Liver (tissue), 9 donors: ENCODE data around the gene TMEM91. TPM values are rescaled to one million over a fixed set of nuclear protein-coding genes. Genes with fewer than 3 reads are reported as not detected.
A peak's percentile ranks its signal among the peaks of the same experiment; 100 is the strongest.

ENCODE experiments used
- DNase-seq: peaks from one replicate; pipeline ENCODE4 v3.0.0-alpha.2; 2017; ENCODE audit warnings: low spot score
- H3K27ac ChIP-seq, 2 donors: one replicate each; pipeline ENCODE4 v1.7.0; 2013; ENCODE audit warnings: inconsistent platforms in 2 of 2, low read length in 2 of 2, control low read depth in 1 of 2, low read depth in 1 of 2, mild to moderate bottlenecking in 1 of 2
- H3K27me3 ChIP-seq, 4 donors: one replicate each; pipeline versions ENCODE4 v1.6.1 to v1.7.0; 2013; ENCODE audit warnings: low read length in 3 of 4, inconsistent platforms in 1 of 4, mild to moderate bottlenecking in 1 of 4, moderate library complexity in 1 of 4; ENCODE audit not compliant: control insufficient read depth in 4 of 4, insufficient read depth in 4 of 4
- H3K36me3 ChIP-seq, 4 donors: one replicate each; pipeline versions ENCODE4 v1.6.1 to v1.7.0; 2013; ENCODE audit warnings: low read length in 3 of 4, mild to moderate bottlenecking in 3 of 4, low read depth in 1 of 4, moderate library complexity in 1 of 4; ENCODE audit not compliant: control insufficient read depth in 4 of 4, insufficient read depth in 3 of 4
- H3K4me1 ChIP-seq, 4 donors: one replicate each; pipeline versions ENCODE4 v1.6.1 to v1.7.0; 2013; ENCODE audit warnings: low read length in 3 of 4, mild to moderate bottlenecking in 3 of 4, moderate library complexity in 1 of 4; ENCODE audit not compliant: control insufficient read depth in 4 of 4, insufficient read depth in 4 of 4
- H3K4me3 ChIP-seq, 3 donors: one replicate each; pipeline versions ENCODE4 v1.6.1 to v1.7.0; 2013; ENCODE audit warnings: low read length in 3 of 3, control low read depth in 1 of 3, low read depth in 1 of 3, mild to moderate bottlenecking in 1 of 3
- H3K9ac ChIP-seq, 2 donors: one replicate each; pipeline ENCODE4 v1.7.0; 2013; ENCODE audit warnings: low read length in 2 of 2, mild to moderate bottlenecking in 2 of 2, moderate library complexity in 2 of 2, control low read depth in 1 of 2, low read depth in 1 of 2
- H3K9me3 ChIP-seq, 4 donors: one replicate each; pipeline versions ENCODE4 v1.6.1 to v1.7.0; 2013; ENCODE audit warnings: low read length in 3 of 4; ENCODE audit not compliant: control insufficient read depth in 4 of 4
- ATF3 ChIP-seq: IDR thresholded peaks from 2 replicates; pipeline ENCODE4 v1.6.1; 2016; ENCODE audit warnings: antibody characterized with exemption
- CTCF ChIP-seq: fragments of 150-350 bp; IDR thresholded peaks from 2 replicates; pipeline ENCODE4 v1.5.1; 2017; ENCODE audit warnings: improper control_type of control experiment, low read depth, low read length; ENCODE audit not compliant: missing input control
- EGR1 ChIP-seq, 2 donors: IDR thresholded peaks; 2 replicates each; pipeline ENCODE4 v1.6.1; 2016 to 2018; ENCODE audit warnings: antibody characterized with exemption in 2 of 2, low read depth in 2 of 2
- FOXA1 ChIP-seq: IDR thresholded peaks from 2 replicates; pipeline ENCODE4 v1.6.1; 2016; ENCODE audit warnings: antibody characterized with exemption
- FOXA2 ChIP-seq: IDR thresholded peaks from 2 replicates; pipeline ENCODE4 v1.6.1; 2016; ENCODE audit warnings: antibody characterized with exemption
- GABPA ChIP-seq, 2 donors: IDR thresholded peaks in 1 of 2; conservative IDR thresholded peaks in 1 of 2; 2 replicates each; pipeline ENCODE4 v1.6.1; 2016; ENCODE audit warnings: antibody characterized with exemption in 2 of 2, mild to moderate bottlenecking in 1 of 2, moderate library complexity in 1 of 2
- HNF4A ChIP-seq, 2 donors: conservative IDR thresholded peaks; 2 replicates each; pipeline ENCODE4 v1.6.1; 2016; ENCODE audit warnings: antibody characterized with exemption in 2 of 2, mild to moderate bottlenecking in 2 of 2
- HNF4G ChIP-seq: IDR thresholded peaks from 2 replicates; pipeline ENCODE4 v1.6.1; 2016; ENCODE audit warnings: antibody characterized with exemption
- JUND ChIP-seq, 2 donors: IDR thresholded peaks; 2 replicates each; pipeline ENCODE4 v1.6.1; 2016; ENCODE audit warnings: antibody characterized with exemption in 2 of 2
- MAX ChIP-seq: IDR thresholded peaks from 2 replicates; pipeline ENCODE4 v1.6.1; 2016; ENCODE audit warnings: antibody characterized with exemption
- NR2F2 ChIP-seq: IDR thresholded peaks from 2 replicates; pipeline ENCODE4 v1.6.1; 2016; ENCODE audit warnings: antibody characterized with exemption
- RAD21 ChIP-seq, 2 donors: IDR thresholded peaks; 2 replicates each; pipeline ENCODE4 v1.6.1; 2016; ENCODE audit warnings: antibody characterized with exemption in 2 of 2, mild to moderate bottlenecking in 2 of 2
- REST ChIP-seq: IDR thresholded peaks from 2 replicates; pipeline ENCODE4 v1.6.1; 2016; ENCODE audit warnings: antibody characterized with exemption, mild to moderate bottlenecking
- RXRA ChIP-seq, 2 donors: IDR thresholded peaks; 2 replicates each; pipeline ENCODE4 v1.6.1; 2017 to 2018; ENCODE audit warnings: antibody characterized with exemption in 2 of 2, mild to moderate bottlenecking in 1 of 2
- SP1 ChIP-seq: IDR thresholded peaks from 2 replicates; pipeline ENCODE4 v1.6.1; 2018; ENCODE audit warnings: antibody characterized with exemption, mild to moderate bottlenecking
- TAF1 ChIP-seq: conservative IDR thresholded peaks from 2 replicates; pipeline ENCODE4 v1.6.1; 2016; ENCODE audit warnings: antibody characterized with exemption, mild to moderate bottlenecking
- YY1 ChIP-seq: IDR thresholded peaks from 2 replicates; pipeline ENCODE4 v1.6.1; 2016; ENCODE audit warnings: antibody characterized with exemption, mild to moderate bottlenecking
- ZBTB33 ChIP-seq: IDR thresholded peaks from 2 replicates; pipeline ENCODE4 v1.6.1; 2016; ENCODE audit warnings: antibody characterized with exemption
- WGBS: extraction: QIAGEN DNeasy Blood & Tissue Kit; methylation state at CpG from one replicate; pipeline ENCODE4 v1.1.7; 2013; 5-methylcytosine and 5-hydroxymethylcytosine counted together
- polyA plus RNA-seq, 2 donors: library from polyadenylated mRNA; stranded (reverse) in 1 of 2; unstranded in 1 of 2; fragments of 200-250 nt in 1 of 2; fragments of >200 nt in 1 of 2; fragmentation: Nextera tagmentation in 1 of 2; extraction: Ambion mirVana in 1 of 2; gene quantifications; one replicate each; pipeline versions ENCODE4 v1.2.1 to v1.2.3, GENCODE V29; 2013 to 2015
- total RNA-seq, 2 donors: library from RNA; depleted of rRNA; stranded (reverse); fragments of >200 nt; gene quantifications; one replicate each; pipeline ENCODE4 v1.2.3, GENCODE V29; 2014
- donor health status: healthy.
- donor health status: healthy.
- donor health status: healthy.
- donor health status: healthy.
- donor health status: healthy.

The TMEM91 gene
- total and polyA plus RNA-seq, 4 donors: 1.6 to 4.0 (median 2.9) TPM

- DNase-seq: no peak
- Histone ChIP-seq H3K9me3 (no peaks in the 10 kb centered on the region), H3K36me3 (no peaks in the 10 kb centered on the region), H3K27ac (peak overlapping the region; percentile 95 to 99), H3K4me1 (peaks cover 0 to 14% (median 9%) of the 10 kb centered on the region in 4 donors), H3K9ac (peak overlapping the region in 1 of 2 donors; percentile 73), H3K27me3 (no peaks in the 10 kb centered on the region), H3K4me3 (peak overlapping the region; percentile 75 to 96 (median 78))
- TF ChIP-seq EGR1 (IDR thresholded peaks at IDR 0.05; ENCODE audit: low read depth in 2 of 2) (peak in 1 of 2 donors; percentile 3), JUND (IDR thresholded peaks at IDR 0.05) (no peak), HNF4G (no peak), SP1 (no peak), ATF3 (no peak), TAF1 (no peak), NR2F2 (peak; percentile 5), YY1 (peak; percentile 96), ZBTB33 (no peak), CTCF (no peak), MAX (no peak), REST (no peak), RXRA (IDR thresholded peaks at IDR 0.05) (no peak), HNF4A (conservative IDR thresholded peaks at IDR 0.05) (no peak), RAD21 (IDR thresholded peaks at IDR 0.05) (no peak), FOXA1 (no peak), GABPA (IDR thresholded peaks at IDR 0.05 in 1 of 2, conservative IDR thresholded peaks at IDR 0.05 in 1 of 2) (peak in 1 of 2 donors; percentile 3), FOXA2 (no peak)
- 76% methylated on average over 14 of the region's 14 CpGs for WGBS
These were observed 11.6 kb upstream of the TMEM91 start for GRCh38 chr19:41364524-41365391.
